Fibroblast of the aortic adventitia (primary cell): ENCODE results near the gene TMEM147. TPM values are rescaled to one million over a fixed set of nuclear protein-coding genes. Genes with fewer than 3 reads are reported as not detected.

Source experiments
- DNase-seq: peaks from one replicate; pipeline ENCODE4 v3.0.0-alpha.2; 2010; ENCODE audit warnings: low read depth
- H3K4me3 ChIP-seq: 2 replicates; pipeline ENCODE4 v1.5.1; 2011; ENCODE audit warnings: low read depth, mild to moderate bottlenecking, control low read depth, low read length, moderate library complexity
- CTCF ChIP-seq: IDR thresholded peaks from 2 replicates; pipeline ENCODE4 v1.5.1; 2011; ENCODE audit warnings: mild to moderate bottlenecking, low read length, control low read depth, inconsistent platforms; ENCODE audit not compliant: insufficient read depth
- total RNA-seq: library from RNA; depleted of rRNA; stranded (reverse); fragments of >200 nt; gene quantifications from 2 replicates; pipeline ENCODE4 v1.2.3, GENCODE V29; 2012; ENCODE audit warnings: low replicate concordance

Gene TMEM147
- total RNA-seq, 1 donor: 63.7 TPM

GRCh38 chr19:35528218-35529038 lies 17.0 kb upstream of the TMEM147 start, which contains the start of gene SBSN:
TSS of gene SBSN (minus strand) at chr19:35528311. CDS start at chr19:35528281, 30 bp downstream.
- no peak within 1 kb of the TSS for H3K4me3 ChIP-seq
- no peak for TF ChIP-seq CTCF
- DNase-seq: peak; percentile 75

GRCh38 chr19:35529241-35530218 lies 15.9 kb upstream of the TMEM147 start:
- no peak overlapping the region for H3K4me3 ChIP-seq
- no peak for TF ChIP-seq CTCF
- DNase-seq: no peak

DNA sequence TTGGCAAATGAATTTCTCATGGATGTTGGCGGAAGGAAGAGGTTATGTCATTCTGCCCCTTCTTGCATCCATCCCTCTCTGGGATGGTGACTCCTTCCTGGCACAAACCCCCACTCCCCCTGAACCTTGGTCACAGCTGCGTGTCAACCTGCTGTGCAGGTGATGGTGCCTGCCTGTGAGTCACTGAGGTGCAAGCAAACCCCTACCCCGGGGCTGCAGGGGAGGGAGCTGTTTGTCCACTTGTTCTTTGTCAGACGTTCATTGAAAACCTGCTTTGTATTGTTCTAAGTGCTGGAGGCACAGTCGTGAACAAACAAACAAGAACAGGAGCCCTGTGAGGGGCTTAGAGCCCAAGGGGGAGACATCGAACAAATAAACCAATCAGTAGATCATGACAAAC lies 14.1 kb upstream of the TMEM147 start:
- TF ChIP-seq CTCF: no peak
- DNase-seq: no peak
- H3K4me3 ChIP-seq: no peak overlapping the region

DNA sequence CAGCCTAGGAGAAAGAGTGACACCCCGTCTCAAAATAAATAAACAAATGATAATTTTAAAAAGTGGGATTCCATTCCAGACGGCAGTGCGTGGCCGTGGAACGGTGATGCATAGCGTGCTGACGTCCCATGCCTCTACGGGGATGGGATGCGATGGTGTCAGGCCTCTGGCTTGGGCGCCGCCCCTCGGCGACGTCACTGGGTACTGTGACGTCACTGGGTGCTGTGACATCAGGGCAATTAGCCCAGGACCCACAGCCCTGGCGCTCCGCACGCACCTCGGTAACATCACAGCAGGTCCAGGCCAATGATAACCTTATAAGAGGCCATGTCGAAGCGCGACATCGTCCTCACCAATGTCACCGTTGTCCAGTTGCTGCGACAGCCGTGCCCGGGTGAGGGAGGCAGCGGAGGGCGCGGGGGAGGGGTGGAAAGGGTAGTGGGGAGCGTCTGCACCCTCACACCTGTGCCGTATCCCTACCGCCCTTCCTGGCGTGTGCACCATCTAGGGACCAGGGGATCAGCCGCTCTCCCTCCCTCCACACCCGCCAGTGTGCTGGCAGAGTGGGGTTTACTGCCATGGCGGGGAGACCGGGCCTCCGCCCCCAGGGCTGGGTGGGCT lies 12.1 kb upstream of the TMEM147 start, which contains the start of gene GAPDHS:
Gene GAPDHS, plus strand, starts transcription at position 256 of the 621 bp plus-strand sequence. Its CDS starts 72 bp downstream, at position 328.
- DNase-seq: no peak
- no peak for TF ChIP-seq CTCF
- no peak within 1 kb of the TSS for H3K4me3 ChIP-seq

GRCh38 chr19:35533822-35534392 lies 11.5 kb upstream of the TMEM147 start:
- no peak overlapping the region for H3K4me3 ChIP-seq
- no peak for TF ChIP-seq CTCF
- DNase-seq: peak; percentile 29
